Gastroesophageal sphincter (tissue), 4 donors: ENCODE measurements around the gene CEP170. TPM values are rescaled to one million over a fixed set of nuclear protein-coding genes. Genes with fewer than 3 reads are reported as not detected.

Experiments
- ATAC-seq: fragments of 150-250 bp; one replicate; pipeline ENCODE4 v1.9.1; 2016; ENCODE audit warnings: mild to moderate bottlenecking, moderate library complexity
- H3K27ac ChIP-seq, 4 donors: fragments of 200-600 bp; sonication (generic) in 3 of 4; 1 replicate in 3 of 4; 2 replicates in 1 of 4; pipeline ENCODE4 v1.5.1; 2016 to 2019
- H3K27me3 ChIP-seq: fragments of 200-600 bp; sonication (generic); one replicate; pipeline ENCODE4 v1.5.1; 2019
- H3K36me3 ChIP-seq, 2 donors: fragments of 200-600 bp; sonication (generic); one replicate each; pipeline ENCODE4 v1.5.1; 2019; ENCODE audit warnings: control low read depth in 1 of 2
- H3K4me1 ChIP-seq, 3 donors: fragments of 200-600 bp; sonication (generic); 1 replicate in 2 of 3; 2 replicates in 1 of 3; pipeline ENCODE4 v1.5.1; 2016 to 2019; ENCODE audit warnings: control low read depth in 2 of 3
- H3K4me3 ChIP-seq, 2 donors: fragments of 200-600 bp; sonication (generic); one replicate each; pipeline ENCODE4 v1.5.1; 2019; ENCODE audit warnings: mild to moderate bottlenecking in 1 of 2, moderate library complexity in 1 of 2
- H3K9me3 ChIP-seq, 3 donors: fragments of 200-600 bp; sonication (generic); one replicate each; pipeline ENCODE4 v1.5.1; 2017 to 2019; ENCODE audit warnings: control low read depth in 2 of 3
- CTCF ChIP-seq, 4 experiments: fragments of 200-600 bp in 2 of 4; fragments of 450-650 bp in 2 of 4; sonication (generic) in 1 of 4; IDR thresholded peaks; one replicate each; pipeline ENCODE4 v1.5.1; 2017 to 2019; ENCODE audit warnings: antibody characterized with exemption in 4 of 4, mild to moderate bottlenecking in 2 of 4, moderate library complexity in 2 of 4
- EP300 ChIP-seq: sonication (generic); formaldehyde crosslinking; IDR thresholded peaks from one replicate; pipeline ENCODE4 v1.6.1; 2017; ENCODE audit warnings: antibody characterized with exemption, mild to moderate bottlenecking
- POLR2A ChIP-seq, 2 donors: fragments of 450-650 bp; IDR thresholded peaks; one replicate each; pipeline ENCODE4 v1.6.1; 2017; ENCODE audit warnings: antibody characterized with exemption in 2 of 2, mild to moderate bottlenecking in 2 of 2, moderate library complexity in 1 of 2
- POLR2AphosphoS5 ChIP-seq: sonication (generic); formaldehyde crosslinking; IDR thresholded peaks from one replicate; pipeline ENCODE4 v1.6.1; 2017; ENCODE audit warnings: antibody characterized with exemption
- WGBS, 2 donors: methylation state at CpG; one replicate each; pipeline ENCODE4 v1.1.5; 2018; ENCODE audit warnings: low coverage in 1 of 2; 5-methylcytosine and 5-hydroxymethylcytosine counted together
- total RNA-seq, 4 donors: library from RNA; depleted of rRNA; stranded (reverse); fragments of >200 nt; gene quantifications; one replicate each; pipeline ENCODE4 v1.1.0, GENCODE V29; 2016

Gene CEP170
- 10 to 100 TPM; 33.1 to 53.5 (median 41.6) TPM for total RNA-seq

GRCh38 chr1:243254927-243255790 is at the start of gene CEP170:
TSS of gene CEP170 (minus strand) at chr1:243255281. CDS start at chr1:243225280, 30,001 bp downstream.
- 0% methylated on average over 9 of the region's 74 CpGs; no CpG with 5 or more reads in 1 of the 2 donors for WGBS, 2 donors
- Histone ChIP-seq H3K27me3 (no peaks in the 10 kb centered on the region), H3K9me3 (no peaks in the 10 kb centered on the region), H3K27ac (peak within 1 kb of the TSS; percentile 86 to 99 (median 94)), H3K36me3 (no peaks in the 10 kb centered on the region), H3K4me3 (peak within 1 kb of the TSS; percentile 71 to 90), H3K4me1 (peaks cover 0 to 59% (median 0%) of the 10 kb centered on the region in 3 donors)
- peak; percentile 79 for ATAC-seq
- peak; percentile 91 for TF ChIP-seq POLR2AphosphoS5
- TF ChIP-seq POLR2A (IDR thresholded peaks at IDR 0.05): peak; percentile 77 to 86
- TF ChIP-seq CTCF (IDR thresholded peaks at IDR 0.05): no peak
- TF ChIP-seq EP300: no peak

- WGBS, 2 donors: 88 to 91% methylated on average over 2 of the region's 2 CpGs
Measured at GRCh38 chr1:243301059-243301458, 46.0 kb upstream of the CEP170 start.

GRCh38 chr1:243299069-243299468 is 44.0 kb upstream of the CEP170 start:
- no peaks in the 10 kb centered on the region for H3K27me3 ChIP-seq
- 83 to 100% methylated on average over 1 of the region's 1 CpG for WGBS, 2 donors
- TF ChIP-seq POLR2A (IDR thresholded peaks at IDR 0.05): no peak
- ATAC-seq: no peak
- peaks cover 0 to 9% (median 0%) of the 10 kb centered on the region in 3 donors for H3K9me3 ChIP-seq
- H3K36me3 ChIP-seq: peaks cover 0 to 75% of the 10 kb centered on the region in 2 donors
- no peak overlapping the region for H3K4me3 ChIP-seq
- no peak overlapping the region for H3K27ac ChIP-seq
- no peaks in the 10 kb centered on the region for H3K4me1 ChIP-seq

More at GRCh38 chr1:243301059-243301458, 46.0 kb upstream of the CEP170 start:
- Histone ChIP-seq H3K27me3 (no peaks in the 10 kb centered on the region), H3K4me3 (no peak overlapping the region), H3K4me1 (no peaks in the 10 kb centered on the region), H3K9me3 (peaks cover 0 to 9% (median 0%) of the 10 kb centered on the region in 3 donors), H3K36me3 (peaks cover 0 to 63% of the 10 kb centered on the region in 2 donors), H3K27ac (no peak overlapping the region)
- no peak for ATAC-seq
- TF ChIP-seq EP300 (no peak), POLR2A (IDR thresholded peaks at IDR 0.05) (no peak), POLR2AphosphoS5 (no peak), CTCF (IDR thresholded peaks at IDR 0.05) (no peak)

- Histone ChIP-seq H3K36me3 (peaks cover 0 to 81% of the 10 kb centered on the region in 2 donors), H3K4me3 (no peak overlapping the region), H3K27me3 (no peaks in the 10 kb centered on the region), H3K9me3 (peaks cover 0 to 12% (median 0%) of the 10 kb centered on the region in 3 donors), H3K27ac (no peak overlapping the region), H3K4me1 (no peaks in the 10 kb centered on the region)
- ATAC-seq: no peak
- TF ChIP-seq POLR2AphosphoS5: no peak
- no peak for TF ChIP-seq EP300
- TF ChIP-seq POLR2A (IDR thresholded peaks at IDR 0.05): no peak
- TF ChIP-seq CTCF (IDR thresholded peaks at IDR 0.05): no peak
- WGBS, 2 donors: 73 to 77% methylated on average over 2 to 3 of the region's 3 CpGs
Measured at GRCh38 chr1:243294723-243295121, 39.6 kb upstream of the CEP170 start.

- Histone ChIP-seq H3K4me3 (no peak overlapping the region), H3K36me3 (peaks cover 0 to 82% of the 10 kb centered on the region in 2 donors)
- ATAC-seq: no peak
Measured at GRCh38 chr1:243293941-243294722, 39.1 kb upstream of the CEP170 start.

More at GRCh38 chr1:243293941-243294722, 39.1 kb upstream of the CEP170 start:
- no peaks in the 10 kb centered on the region for H3K27me3 ChIP-seq
- 69 to 80% methylated on average over 2 to 3 of the region's 4 CpGs for WGBS, 2 donors
- no peak overlapping the region for H3K27ac ChIP-seq
- H3K4me1 ChIP-seq: no peaks in the 10 kb centered on the region
- peaks cover 0 to 12% (median 0%) of the 10 kb centered on the region in 3 donors for H3K9me3 ChIP-seq
- TF ChIP-seq CTCF (IDR thresholded peaks at IDR 0.05): no peak
- TF ChIP-seq POLR2AphosphoS5: no peak
- no peak for TF ChIP-seq EP300
- no peak for TF ChIP-seq POLR2A (IDR thresholded peaks at IDR 0.05)
